HG02623 (cell line): ENCODE results near the gene MISP3.

Source experiments
- ATAC-seq: cut with Tn5 transposase; IDR thresholded peaks from one replicate; pipeline ENCODE4 v1.9.1; 2021; ENCODE audit warnings: moderate library complexity; ENCODE audit not compliant: unreplicated experiment

The MISP3 gene

GRCh38 chr19:14119146-14119545 lies 46.6 kb downstream of the MISP3 start:
- no peak for ATAC-seq

- ATAC-seq: no peak
These were observed 47.3 kb downstream of the MISP3 start for GRCh38 chr19:14119644-14120496.

- ATAC-seq: no peak
These were observed 47.9 kb downstream of the MISP3 start for GRCh38 chr19:14120497-14120780.

GRCh38 chr19:14122924-14123323 lies 50.3 kb downstream of the MISP3 start:
- ATAC-seq: no peak
